K562 treated with DMSO at 1 percent for 24 hours (cell line): Measurements from ENCODE around the gene ADCY9. TPM values are rescaled to one million over a fixed set of nuclear protein-coding genes. Genes with fewer than 3 reads are reported as not detected.

Source experiments
- total RNA-seq: library from RNA; unstranded; fragments of 300-600 nt; gene quantifications from 2 replicates; pipeline ENCODE4 v1.2.3, GENCODE V29; 2022; ENCODE audit warnings: low read depth; ENCODE audit not compliant: insufficient read depth

ADCY9 gene
- 0.35 and 1.0 TPM in 2 replicates for total RNA-seq

DNA sequence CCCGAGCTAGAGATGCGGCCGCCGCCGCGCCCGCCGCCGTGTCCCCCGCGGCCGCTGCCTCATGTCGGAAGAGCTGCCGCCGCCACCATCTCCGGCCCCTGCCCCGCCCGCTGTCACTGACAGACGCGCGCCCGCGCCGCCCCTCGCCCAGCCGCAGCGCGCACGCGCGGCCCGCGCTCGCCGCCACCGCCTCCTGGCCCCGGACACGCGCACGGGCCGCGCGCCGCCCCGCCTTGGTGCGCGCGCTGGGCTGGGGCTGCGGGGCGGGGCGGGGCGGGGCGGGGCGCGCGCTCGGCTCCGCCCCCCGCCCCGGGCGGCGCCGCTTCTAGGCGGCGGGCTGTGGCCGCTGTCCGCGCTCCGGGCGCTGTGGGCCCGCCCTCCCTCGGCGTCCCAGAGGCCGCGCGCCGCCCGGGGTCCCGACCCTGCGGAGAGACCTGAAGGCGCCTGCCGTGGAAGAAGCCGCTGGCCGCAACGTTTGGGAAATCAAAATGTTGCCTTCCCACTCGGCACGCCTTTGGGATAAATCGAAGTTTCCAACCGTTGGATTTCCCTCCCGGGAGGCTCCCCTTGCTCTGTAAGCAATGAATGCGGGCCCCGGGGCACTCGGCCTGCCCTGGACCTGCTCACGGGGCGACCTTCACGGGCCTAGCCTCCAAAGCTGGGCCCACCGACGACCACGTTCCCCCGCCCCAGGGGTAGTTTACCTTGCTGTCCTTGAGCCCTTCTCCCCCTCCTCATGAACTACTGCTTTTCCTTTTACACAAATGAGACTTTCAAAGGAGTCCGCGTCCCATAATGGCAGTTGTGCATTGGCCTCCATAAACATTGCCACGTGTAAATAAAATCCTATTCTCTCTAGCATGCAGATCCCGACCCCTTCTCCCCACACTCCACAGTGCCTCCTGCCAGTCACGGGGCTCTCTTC is at the start of gene ADCY9:
Gene ADCY9 (minus strand): TSS at position 118 of the 925 bp plus-strand sequence. CDS start 1,000 bp downstream, outside the sequence.

Other genes starting within 250 kb of the ADCY9 start
- gene CREBBP, start 235.7 kb downstream of the ADCY9 start, total RNA-seq: 15.9 and 16.8 TPM in 2 replicates
- gene SRL, start 125.6 kb upstream of the ADCY9 start, total RNA-seq: not detected in 2 replicates
- gene TFAP4, start 156.6 kb upstream of the ADCY9 start, total RNA-seq: 7.2 and 8.2 TPM in 2 replicates
- gene GLIS2, start 199.6 kb upstream of the ADCY9 start, total RNA-seq: 30.7 and 34.3 TPM in 2 replicates
- 121 and 131 TPM in 2 replicates for gene PAM16, start 234.9 kb upstream of the ADCY9 start, total RNA-seq